ENCODE results near the gene NAV3. TPM values are rescaled to one million over a fixed set of nuclear protein-coding genes. Genes with fewer than 3 reads are reported as not detected.

Gene NAV3
- polyA plus RNA-seq, 1 donor, result 4.8 TPM

DNA sequence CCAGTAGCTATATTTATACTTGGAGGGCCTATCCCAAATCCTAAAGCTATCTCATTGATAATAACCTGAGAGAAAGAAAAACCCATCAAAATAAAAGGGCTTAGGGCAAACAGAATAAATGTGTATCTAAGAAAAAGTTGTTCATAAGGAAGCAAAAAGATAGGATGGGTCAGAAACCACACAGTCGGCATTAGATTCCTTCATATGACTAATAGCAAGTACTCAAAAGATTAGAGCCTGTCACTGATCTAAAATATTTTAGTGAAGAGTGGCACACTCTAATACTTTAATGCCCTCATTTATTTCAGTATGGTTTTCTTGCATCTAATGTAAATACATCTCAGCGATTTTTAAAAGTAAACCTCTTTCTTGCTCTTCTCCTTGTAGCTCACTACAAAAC, 17.1 kb upstream of the NAV3 start:
- H3K4me3 ChIP-seq (ENCODE audit: low read length), result no peak overlapping the region
- H3K9me3 ChIP-seq (ENCODE audit: control insufficient read depth, low read depth, low read length), result no peaks in the 10 kb centered on the region
- DNase-seq, result no peak
- WGBS (ENCODE audit: insufficient coverage, low lambda C conversion rate), result no CpG with 5 or more reads among the region's 2 CpGs
- no peak overlapping the region for H3K27ac ChIP-seq (ENCODE audit: low read length)
- no peaks in the 10 kb centered on the region for H3K4me1 ChIP-seq (ENCODE audit: control insufficient read depth, insufficient read depth, low read length)
- no peaks in the 10 kb centered on the region for H3K36me3 ChIP-seq (ENCODE audit: control insufficient read depth, insufficient read depth, low read length)
- H3K27me3 ChIP-seq (ENCODE audit: control insufficient read depth, insufficient read depth, low read length), result no peaks in the 10 kb centered on the region

DNA sequence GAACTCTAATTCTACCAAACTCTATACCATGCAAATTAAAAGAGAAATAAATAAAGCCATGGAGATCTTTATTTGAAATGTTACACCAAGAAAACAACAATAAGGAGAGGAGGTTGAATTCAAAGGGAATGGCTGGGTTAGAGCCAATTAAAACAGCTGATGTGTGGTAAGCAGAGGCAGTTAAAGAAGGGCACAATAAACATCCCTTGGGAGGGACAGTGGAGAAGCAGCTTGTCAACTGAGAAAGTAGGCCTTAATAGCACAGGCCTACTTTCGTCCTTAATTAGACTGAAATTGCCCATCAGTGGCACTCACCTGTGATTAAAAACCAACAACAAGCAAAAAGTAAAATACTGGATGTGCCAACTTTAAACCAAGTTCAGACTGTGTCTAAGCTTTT, 16.3 kb upstream of the NAV3 start:
- 83% methylated on average over 1 of the region's 1 CpG for WGBS (ENCODE audit: insufficient coverage, low lambda C conversion rate)
- DNase-seq, result no peak
- Histone ChIP-seq H3K27me3 (ENCODE audit: control insufficient read depth, insufficient read depth, low read length) (no peaks in the 10 kb centered on the region), H3K4me3 (ENCODE audit: low read length) (no peak overlapping the region), H3K4me1 (ENCODE audit: control insufficient read depth, insufficient read depth, low read length) (no peaks in the 10 kb centered on the region), H3K27ac (ENCODE audit: low read length) (no peak overlapping the region), H3K36me3 (ENCODE audit: control insufficient read depth, insufficient read depth, low read length) (no peaks in the 10 kb centered on the region), H3K9me3 (ENCODE audit: control insufficient read depth, low read depth, low read length) (no peaks in the 10 kb centered on the region)

DNA sequence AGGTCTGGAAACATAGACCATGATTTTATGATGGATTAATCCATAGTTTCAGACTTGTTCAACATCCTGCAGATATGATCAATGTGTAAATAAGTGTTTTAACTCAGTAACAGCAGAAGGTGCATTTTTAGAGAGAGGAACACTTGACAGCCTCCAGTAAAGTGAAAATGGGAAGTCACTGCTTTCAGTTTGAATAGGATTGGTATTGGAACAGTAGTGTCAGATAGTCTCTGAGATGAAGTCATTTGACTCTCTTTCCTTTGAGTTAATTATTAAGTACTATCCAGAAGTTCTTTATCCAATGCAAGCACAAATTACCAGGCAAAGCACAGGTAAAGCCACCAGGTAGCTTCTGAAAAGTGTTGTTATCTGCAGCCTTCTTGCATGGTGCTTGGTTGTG, 14.5 kb upstream of the NAV3 start:
- H3K9me3 ChIP-seq (ENCODE audit: control insufficient read depth, low read depth, low read length), result no peaks in the 10 kb centered on the region
- no peak overlapping the region for H3K4me3 ChIP-seq (ENCODE audit: low read length)
- H3K27me3 ChIP-seq (ENCODE audit: control insufficient read depth, insufficient read depth, low read length), result no peaks in the 10 kb centered on the region
- peak in 1 of 2 donors; percentile 55 for DNase-seq
- H3K36me3 ChIP-seq (ENCODE audit: control insufficient read depth, insufficient read depth, low read length), result no peaks in the 10 kb centered on the region
- H3K27ac ChIP-seq (ENCODE audit: low read length), result no peak overlapping the region
- no peaks in the 10 kb centered on the region for H3K4me1 ChIP-seq (ENCODE audit: control insufficient read depth, insufficient read depth, low read length)

DNA sequence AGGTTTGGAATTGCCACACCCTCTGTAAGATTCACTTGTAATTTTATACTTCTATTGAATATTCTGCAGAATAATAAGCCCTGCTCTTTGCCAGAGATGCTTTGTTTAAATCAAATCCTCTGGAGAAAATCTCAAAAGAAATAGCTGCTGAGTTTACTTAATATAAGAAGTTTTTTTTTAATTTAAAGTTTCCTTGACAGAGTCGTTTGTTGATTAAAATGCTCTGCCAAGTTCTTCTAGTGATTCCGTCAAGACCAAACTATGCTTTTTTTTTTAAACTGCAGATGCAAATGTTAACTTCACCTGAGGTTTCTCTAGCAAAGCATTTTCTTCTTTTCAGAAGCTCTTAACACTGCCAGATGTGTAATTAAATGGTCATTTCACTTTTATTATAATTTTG, 13.4 kb upstream of the NAV3 start:
- WGBS (ENCODE audit: insufficient coverage, low lambda C conversion rate), result 75% methylated on average over 2 of the region's 2 CpGs
- no peak for DNase-seq
- Histone ChIP-seq H3K36me3 (ENCODE audit: control insufficient read depth, insufficient read depth, low read length) (no peaks in the 10 kb centered on the region), H3K27ac (ENCODE audit: low read length) (no peak overlapping the region), H3K4me3 (ENCODE audit: low read length) (no peak overlapping the region), H3K4me1 (ENCODE audit: control insufficient read depth, insufficient read depth, low read length) (no peaks in the 10 kb centered on the region), H3K27me3 (ENCODE audit: control insufficient read depth, insufficient read depth, low read length) (no peaks in the 10 kb centered on the region), H3K9me3 (ENCODE audit: control insufficient read depth, low read depth, low read length) (no peaks in the 10 kb centered on the region)

DNA sequence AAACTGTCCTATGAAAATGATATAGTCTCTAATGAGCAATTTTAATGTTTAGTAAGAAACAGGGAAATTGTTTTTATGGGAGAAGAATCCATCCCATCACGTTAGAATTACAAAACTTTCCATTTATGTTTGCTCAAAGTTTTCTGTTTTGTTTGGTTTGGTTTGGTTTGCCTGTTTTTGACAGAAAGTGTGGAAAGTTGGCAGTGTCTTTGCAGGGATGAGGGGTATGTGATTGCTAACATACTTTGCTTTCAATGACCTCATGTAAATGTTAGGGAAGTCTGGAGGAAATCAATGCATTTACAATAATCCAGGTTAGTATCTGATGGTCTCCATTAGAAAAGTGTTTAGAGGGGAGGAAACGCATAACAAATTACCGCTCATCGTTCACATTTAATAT, 12.3 kb upstream of the NAV3 start:
- Histone ChIP-seq H3K4me1 (ENCODE audit: control insufficient read depth, insufficient read depth, low read length) (no peaks in the 10 kb centered on the region), H3K27me3 (ENCODE audit: control insufficient read depth, insufficient read depth, low read length) (no peaks in the 10 kb centered on the region), H3K27ac (ENCODE audit: low read length) (no peak overlapping the region), H3K9me3 (ENCODE audit: control insufficient read depth, low read depth, low read length) (no peaks in the 10 kb centered on the region), H3K36me3 (ENCODE audit: control insufficient read depth, insufficient read depth, low read length) (no peaks in the 10 kb centered on the region), H3K4me3 (ENCODE audit: low read length) (no peak overlapping the region)
- 89% methylated on average over 1 of the region's 4 CpGs for WGBS (ENCODE audit: insufficient coverage, low lambda C conversion rate)
- DNase-seq, result no peak

DNA sequence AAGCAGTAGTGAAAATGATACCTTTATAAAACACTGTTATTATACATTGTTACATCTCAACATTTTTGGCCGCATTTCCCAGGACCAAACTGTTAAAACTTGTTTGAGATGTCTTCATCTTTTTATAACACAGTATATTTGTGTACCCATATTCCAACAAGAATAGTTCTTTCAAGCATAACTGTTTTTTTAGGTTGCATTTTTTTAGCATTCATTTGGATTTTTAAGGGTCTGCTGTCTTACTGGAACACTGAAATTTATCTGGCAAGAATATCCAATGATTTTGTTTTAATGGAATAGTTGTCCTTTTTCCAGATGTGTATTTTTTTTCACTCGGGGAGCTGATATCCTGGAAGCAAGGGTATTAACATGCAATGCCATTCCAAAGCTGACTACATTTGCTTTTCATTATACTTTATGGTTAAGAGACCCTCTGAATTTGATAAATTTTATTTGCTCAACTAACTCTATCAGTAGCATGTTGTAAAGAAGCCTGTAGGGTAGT, 8.9 kb upstream of the NAV3 start:
- no peak for DNase-seq
- 56% methylated on average over 1 of the region's 2 CpGs for WGBS (ENCODE audit: insufficient coverage, low lambda C conversion rate)

DNA sequence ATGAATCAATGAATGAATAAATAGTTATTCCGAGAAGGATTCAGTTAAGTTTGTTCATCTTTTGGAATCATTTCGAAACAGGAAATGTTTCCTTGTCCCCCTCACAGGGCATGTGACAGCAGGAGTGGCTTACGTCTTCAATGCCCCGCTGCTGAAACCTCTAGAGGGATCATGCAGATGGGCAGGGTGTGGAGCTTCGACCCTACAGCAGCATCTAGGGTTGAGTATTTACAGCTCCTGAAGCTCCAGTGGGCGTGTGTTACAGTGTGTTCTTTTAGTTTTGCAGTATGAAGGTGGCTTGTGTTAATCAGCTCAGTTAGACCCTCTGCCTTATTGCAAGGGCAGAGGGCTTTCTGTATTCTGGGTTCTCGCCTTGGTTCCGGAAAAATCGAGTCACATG, 2.6 kb downstream of the NAV3 start:
- H3K27me3 ChIP-seq (ENCODE audit: control insufficient read depth, insufficient read depth, low read length), result no peaks in the 10 kb centered on the region
- no peaks in the 10 kb centered on the region for H3K36me3 ChIP-seq (ENCODE audit: control insufficient read depth, insufficient read depth, low read length)
- WGBS (ENCODE audit: insufficient coverage, low lambda C conversion rate), result 100% methylated on average over 1 of the region's 9 CpGs
- H3K9me3 ChIP-seq (ENCODE audit: control insufficient read depth, low read depth, low read length), result no peaks in the 10 kb centered on the region
- H3K4me3 ChIP-seq (ENCODE audit: low read length), result no peak overlapping the region
- no peak for DNase-seq
- no peaks in the 10 kb centered on the region for H3K4me1 ChIP-seq (ENCODE audit: control insufficient read depth, insufficient read depth, low read length)
- no peak overlapping the region for H3K27ac ChIP-seq (ENCODE audit: low read length)

More for the DNA sequence above, 8.9 kb upstream of the NAV3 start:
- H3K4me3 ChIP-seq (ENCODE audit: low read length), result no peak overlapping the region
- H3K9me3 ChIP-seq (ENCODE audit: control insufficient read depth, low read depth, low read length), result no peaks in the 10 kb centered on the region
- H3K27ac ChIP-seq (ENCODE audit: low read length), result no peak overlapping the region
- H3K4me1 ChIP-seq (ENCODE audit: control insufficient read depth, insufficient read depth, low read length), result no peaks in the 10 kb centered on the region
- H3K27me3 ChIP-seq (ENCODE audit: control insufficient read depth, insufficient read depth, low read length), result no peaks in the 10 kb centered on the region
- H3K36me3 ChIP-seq (ENCODE audit: control insufficient read depth, insufficient read depth, low read length), result no peaks in the 10 kb centered on the region

DNA sequence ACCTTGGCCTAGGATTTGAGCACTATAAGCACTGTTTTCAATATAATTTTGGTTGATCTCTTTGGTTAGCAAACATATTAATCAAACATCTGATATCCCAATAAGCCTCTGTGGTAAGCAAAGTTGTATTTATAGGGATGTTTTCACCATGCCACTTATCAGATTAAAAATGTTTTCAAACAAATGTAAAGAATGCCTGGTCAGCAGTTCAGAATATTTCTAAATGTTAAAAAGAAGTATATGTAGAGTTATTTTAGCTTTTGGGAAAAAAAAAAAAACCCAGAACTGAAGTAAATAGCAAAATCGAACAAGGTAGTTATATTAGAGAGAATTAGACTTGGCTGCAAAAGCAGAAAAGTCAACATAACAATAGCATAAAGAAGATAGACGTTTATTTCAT, 3.9 kb downstream of the NAV3 start:
- Histone ChIP-seq H3K9me3 (ENCODE audit: control insufficient read depth, low read depth, low read length) (no peaks in the 10 kb centered on the region), H3K4me3 (ENCODE audit: low read length) (no peak overlapping the region), H3K27ac (ENCODE audit: low read length) (no peak overlapping the region), H3K4me1 (ENCODE audit: control insufficient read depth, insufficient read depth, low read length) (no peaks in the 10 kb centered on the region), H3K27me3 (ENCODE audit: control insufficient read depth, insufficient read depth, low read length) (no peaks in the 10 kb centered on the region), H3K36me3 (ENCODE audit: control insufficient read depth, insufficient read depth, low read length) (no peaks in the 10 kb centered on the region)
- WGBS (ENCODE audit: insufficient coverage, low lambda C conversion rate), result 100% methylated on average over 1 of the region's 2 CpGs
- DNase-seq, result no peak

DNA sequence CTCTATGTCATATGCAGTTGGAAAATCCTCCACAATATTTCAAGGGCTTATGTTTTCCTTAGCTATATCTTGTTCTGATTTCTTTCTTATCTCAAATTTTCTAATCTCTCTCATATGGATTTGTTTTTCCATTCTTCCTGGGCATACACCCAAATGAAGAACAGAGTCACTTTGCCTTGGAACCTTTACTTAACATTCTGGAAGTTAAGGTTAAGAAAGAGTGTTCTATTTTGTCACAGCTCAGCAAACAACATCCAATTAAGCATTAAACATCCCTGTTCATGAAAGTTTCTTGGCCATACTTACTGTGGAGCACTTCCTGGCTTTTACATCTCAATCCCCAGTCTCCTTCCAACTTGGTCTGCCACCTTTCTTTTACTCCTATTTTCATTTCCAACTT, 5.3 kb downstream of the NAV3 start:
- no peaks in the 10 kb centered on the region for H3K36me3 ChIP-seq (ENCODE audit: control insufficient read depth, insufficient read depth, low read length)
- no peaks in the 10 kb centered on the region for H3K9me3 ChIP-seq (ENCODE audit: control insufficient read depth, low read depth, low read length)
- H3K4me3 ChIP-seq (ENCODE audit: low read length), result no peak overlapping the region
- H3K4me1 ChIP-seq (ENCODE audit: control insufficient read depth, insufficient read depth, low read length), result no peaks in the 10 kb centered on the region
- DNase-seq, result no peak
- H3K27me3 ChIP-seq (ENCODE audit: control insufficient read depth, insufficient read depth, low read length), result no peaks in the 10 kb centered on the region
- H3K27ac ChIP-seq (ENCODE audit: low read length), result no peak overlapping the region

DNA sequence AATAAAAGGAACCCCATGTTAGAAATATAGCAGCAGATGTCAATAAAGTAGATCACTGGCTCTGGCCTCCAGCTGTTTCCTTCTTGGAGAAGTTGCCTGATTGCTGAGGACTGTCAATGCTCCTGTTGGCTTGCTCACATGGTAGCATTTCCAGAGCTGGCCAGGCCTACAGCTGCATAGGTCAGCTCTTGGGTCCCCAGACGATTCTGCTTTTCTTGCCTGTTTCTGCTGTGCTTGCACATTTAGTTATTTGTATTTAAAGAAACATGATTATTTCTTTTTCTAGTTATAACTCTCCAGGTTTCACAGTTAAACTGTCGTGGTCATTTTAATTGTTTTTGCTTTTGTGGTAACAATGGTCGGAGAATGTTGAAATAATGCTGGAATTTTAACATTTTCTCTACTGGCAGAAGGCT, 7.2 kb downstream of the NAV3 start:
- WGBS (ENCODE audit: insufficient coverage, low lambda C conversion rate), result 58% methylated on average over 2 of the region's 3 CpGs
- Histone ChIP-seq H3K36me3 (ENCODE audit: control insufficient read depth, insufficient read depth, low read length) (no peaks in the 10 kb centered on the region), H3K27ac (ENCODE audit: low read length) (no peak overlapping the region), H3K4me3 (ENCODE audit: low read length) (no peak overlapping the region), H3K27me3 (ENCODE audit: control insufficient read depth, insufficient read depth, low read length) (no peaks in the 10 kb centered on the region), H3K9me3 (ENCODE audit: control insufficient read depth, low read depth, low read length) (no peaks in the 10 kb centered on the region), H3K4me1 (ENCODE audit: control insufficient read depth, insufficient read depth, low read length) (peaks cover 4% of the 10 kb centered on the region)
- no peak for DNase-seq

DNA sequence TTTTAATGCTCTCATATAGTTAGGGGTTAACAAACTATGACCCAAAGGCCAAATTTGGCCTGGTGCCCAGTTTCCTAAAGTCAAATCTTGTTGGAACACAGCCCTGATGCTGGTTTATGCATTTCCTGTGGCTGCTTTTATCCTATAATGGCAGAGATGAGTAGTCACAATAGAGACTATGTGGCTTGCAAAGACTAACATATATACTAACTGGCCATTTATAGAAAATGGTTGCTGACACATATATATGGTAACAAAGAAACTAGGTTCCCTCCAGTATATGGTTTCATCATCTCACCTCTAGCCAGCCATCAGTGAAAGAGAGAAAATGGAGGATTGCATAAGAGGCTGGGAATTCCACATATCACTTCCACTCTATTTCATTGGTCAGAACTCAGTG, 10.8 kb downstream of the NAV3 start:
- Histone ChIP-seq H3K4me3 (ENCODE audit: low read length) (no peak overlapping the region), H3K9me3 (ENCODE audit: control insufficient read depth, low read depth, low read length) (no peaks in the 10 kb centered on the region), H3K27me3 (ENCODE audit: control insufficient read depth, insufficient read depth, low read length) (no peaks in the 10 kb centered on the region), H3K4me1 (ENCODE audit: control insufficient read depth, insufficient read depth, low read length) (peaks cover 4% of the 10 kb centered on the region), H3K36me3 (ENCODE audit: control insufficient read depth, insufficient read depth, low read length) (no peaks in the 10 kb centered on the region), H3K27ac (ENCODE audit: low read length) (no peak overlapping the region)
- DNase-seq, result no peak
